ENCODE results near the gene TTR.

TTR gene

DNA sequence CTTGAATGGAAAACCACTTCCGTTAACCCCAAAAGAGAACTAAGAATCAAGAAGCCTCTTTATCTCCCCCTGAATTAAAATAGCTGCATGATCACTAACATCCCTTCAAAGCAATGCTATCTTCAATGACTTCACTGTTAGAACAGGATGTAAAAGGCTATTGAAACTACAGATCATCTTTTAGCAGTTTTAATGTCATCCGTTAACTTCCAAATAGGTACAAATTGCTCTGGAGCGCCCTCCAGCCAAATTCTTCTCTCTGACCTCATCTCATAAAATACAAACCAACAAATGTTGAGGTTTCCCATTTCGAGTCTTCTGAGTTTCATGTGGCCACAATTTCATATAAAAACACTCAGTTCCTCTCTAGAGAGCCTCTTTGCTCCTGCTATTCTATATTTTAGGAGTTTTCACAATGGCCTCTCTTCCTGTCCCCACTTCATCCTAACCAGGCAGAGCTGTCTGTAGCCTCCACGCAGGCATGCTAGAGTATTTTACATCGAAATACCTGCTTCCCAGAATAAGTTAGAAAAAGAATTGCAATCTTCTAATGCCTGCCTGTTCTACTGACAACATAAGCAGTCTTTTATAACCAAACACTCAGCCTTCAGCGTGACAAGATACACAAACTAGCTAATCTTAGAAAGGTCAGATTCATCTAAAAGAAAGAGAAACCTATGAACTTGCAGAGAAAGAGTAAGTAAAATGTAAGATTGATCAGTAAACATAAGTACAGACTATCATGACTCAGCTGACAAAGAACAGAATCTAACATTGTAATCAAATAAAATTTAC lies 54.9 kb downstream of the TTR start:
- TF ChIP-seq ZNF274 (IDR thresholded peaks at IDR 0.05; ENCODE audit: low read depth, low read length) = no peak
- peak overlapping the region; percentile 50; the same call in 1 of the 2 replicates for H3K4me3 ChIP-seq (ENCODE audit: low read length)

DNA sequence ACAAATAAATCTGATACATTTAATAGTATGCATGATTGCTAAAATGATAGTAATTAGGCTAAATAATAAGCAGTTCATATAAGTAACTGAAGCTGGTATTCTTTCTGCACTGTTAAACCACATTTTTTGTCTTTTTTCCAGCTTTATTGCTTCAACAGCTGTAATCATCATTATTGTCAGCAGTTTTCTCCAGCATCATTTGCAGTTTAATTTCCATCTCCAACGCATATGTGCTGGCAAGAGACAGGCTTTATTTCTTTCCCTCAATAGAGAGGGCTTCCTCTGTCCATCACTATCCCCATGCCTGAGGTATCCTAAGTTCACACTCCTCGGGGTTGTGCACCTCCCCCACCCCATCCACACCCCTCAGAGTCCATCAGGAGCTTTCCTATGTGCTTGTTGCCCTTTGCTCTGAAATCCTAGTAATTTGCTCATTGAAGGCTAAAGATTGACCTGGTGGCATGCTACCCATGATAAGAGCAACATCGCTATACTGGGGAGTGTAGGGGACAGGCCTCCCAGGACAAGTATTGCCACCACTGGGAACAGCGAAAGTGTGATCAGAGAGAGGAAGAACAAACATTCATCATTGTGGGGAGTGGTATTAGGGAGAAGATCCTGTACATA lies 55.6 kb downstream of the TTR start:
- no peak for TF ChIP-seq ZNF274 (IDR thresholded peaks at IDR 0.05; ENCODE audit: low read depth, low read length)
- H3K4me3 ChIP-seq (ENCODE audit: low read length) = no peak overlapping the region; the same call in 1 of the 2 replicates
